Spleen (tissue), 11 donors: Measurements from ENCODE around the gene CNPY4. TPM values are rescaled to one million over a fixed set of nuclear protein-coding genes. Genes with fewer than 3 reads are reported as not detected.
A peak's percentile ranks its signal among the peaks of the same experiment; 100 is the strongest.
"Not testable (repeated sequence)": the region's sequence is repeated elsewhere in the genome, so short reads cannot be mapped to it uniquely, and the experiment has no call there.

ENCODE experiments used
- DNase-seq: peaks from one replicate; pipeline ENCODE4 v3.0.0-alpha.2; 2020
- H3K27ac ChIP-seq, 8 donors: fragments of 200-600 bp; sonication (generic) in 7 of 8; 1 replicate in 4 of 8; 2 replicates in 4 of 8; pipeline versions ENCODE4 v1.5.0 to v1.8.0; 2016 to 2021; ENCODE audit warnings: inconsistent platforms in 4 of 8, mild to moderate bottlenecking in 4 of 8, moderate library complexity in 1 of 8
- H3K27me3 ChIP-seq, 7 donors: fragments of 200-600 bp; sonication (generic) in 6 of 7; replicated peaks in 1 of 7; 1 replicate in 4 of 7; 2 replicates in 3 of 7; pipeline versions ENCODE4 v1.5.0 to v1.8.0; 2016 to 2021; ENCODE audit warnings: inconsistent platforms in 3 of 7, mild to moderate bottlenecking in 1 of 7
- H3K36me3 ChIP-seq, 6 donors: fragments of 200-600 bp; sonication (generic) in 5 of 6; 1 replicate in 4 of 6; 2 replicates in 2 of 6; pipeline versions ENCODE4 v1.5.0 to v1.8.0; 2016 to 2021; ENCODE audit warnings: inconsistent platforms in 2 of 6
- H3K4me1 ChIP-seq, 6 donors: fragments of 200-600 bp; sonication (generic) in 5 of 6; 1 replicate in 3 of 6; 2 replicates in 3 of 6; pipeline versions ENCODE4 v1.5.0 to v1.8.0; 2016 to 2021; ENCODE audit warnings: inconsistent platforms in 3 of 6
- H3K4me3 ChIP-seq, 8 donors: fragments of 200-600 bp; sonication (generic) in 7 of 8; 1 replicate in 4 of 8; 2 replicates in 4 of 8; pipeline versions ENCODE4 v1.5.0 to v1.8.0; 2016 to 2021; ENCODE audit warnings: inconsistent platforms in 4 of 8, mild to moderate bottlenecking in 4 of 8, moderate library complexity in 2 of 8
- H3K9me3 ChIP-seq, 8 donors: fragments of 200-600 bp; sonication (generic) in 7 of 8; 1 replicate in 4 of 8; 2 replicates in 4 of 8; pipeline versions ENCODE4 v1.5.0 to v1.8.0; 2016 to 2021; ENCODE audit warnings: inconsistent platforms in 4 of 8
- CTCF ChIP-seq, 11 experiments: fragments of 200-600 bp in 7 of 11; fragments of 450-650 bp in 4 of 11; sonication (generic) in 4 of 11; IDR thresholded peaks in 8 of 11; conservative IDR thresholded peaks in 3 of 11; 1 replicate in 7 of 11; 2 replicates in 4 of 11; pipeline versions ENCODE4 v1.4.0 to v1.8.0; 2016 to 2021; ENCODE audit warnings: antibody characterized with exemption in 11 of 11, inconsistent platforms in 4 of 11, mild to moderate bottlenecking in 1 of 11
- POLR2A ChIP-seq, 3 donors: fragments of 450-650 bp; IDR thresholded peaks; one replicate each; pipeline ENCODE4 v1.5.1; 2017; ENCODE audit warnings: antibody characterized with exemption in 3 of 3, mild to moderate bottlenecking in 1 of 3
- POLR2AphosphoS5 ChIP-seq, 3 donors: sonication (generic); formaldehyde crosslinking; IDR thresholded peaks; one replicate each; pipeline ENCODE4 v1.5.1; 2017; ENCODE audit warnings: antibody characterized with exemption in 3 of 3
- WGBS, 5 donors: extraction: QIAGEN DNeasy Blood & Tissue Kit in 3 of 5; methylation state at CpG; one replicate each; pipeline versions ENCODE4 v1.1.5 to v1.1.7; 2013 to 2018; 5-methylcytosine and 5-hydroxymethylcytosine counted together
- intact Hi-C: fragments of 100-400 bp; cut with DNase I; formaldehyde crosslinking; loops from one replicate; pipeline ENCODE4 v1.15.0; 2023; ENCODE audit warnings: low total_unique reads
- polyA plus RNA-seq, 3 donors: library from polyadenylated mRNA; stranded (reverse); fragments of 200-250 nt; gene quantifications; one replicate each; pipeline ENCODE4 v1.2.1, GENCODE V29; 2013
- total RNA-seq, 7 donors: library from RNA; depleted of rRNA in 3 of 7; stranded (reverse); fragments of >200 nt in 3 of 7; fragmentation: NEBNext Ultra II Directional in 4 of 7; extraction: Animal tissue kit (Norgen Biotek cat#: 25700) in 4 of 7; gene quantifications; one replicate each; pipeline versions ENCODE4 v1.1.0 to v1.2.1, GENCODE V29; 2016 to 2021
- donor health status: healthy with polysubstance abuse.
- donor health status: DM: no; HTN: no; CAD: no; lungs with moderate emphysema.
- donor health status: DM: no; HTN: no; CAD: no.
- donor health status: Bipolar disorder and iron deficiency.
- donor health status: healthy.
- donor health status: DM: no; HTN: no; CAD: no.
- donor health status: DM: yes; HTN: yes; CAD: no.

The CNPY4 gene
- total and polyA plus RNA-seq, 10 donors, result 9.7 to 19.7 (median 13.8) TPM

- H3K36me3 ChIP-seq, result no peaks in the 10 kb centered on the region
- H3K9me3 ChIP-seq, result no peaks in the 10 kb centered on the region
- intact Hi-C loops, result loop anchor here (10.0 kb wide), 2 partner anchors 87 to 207 kb away; no protein-coding TSS in a partner anchor
- DNase-seq, result peak; percentile 23
- H3K27ac ChIP-seq, result peak overlapping the region in 2 of 8 donors; percentile 22
- no peaks in the 10 kb centered on the region for H3K27me3 ChIP-seq
- 70 to 72% (median 71%) methylated on average over 13 of the region's 13 CpGs for WGBS, 5 donors
- peaks cover 0 to 27% (median 12%) of the 10 kb centered on the region in 6 donors for H3K4me1 ChIP-seq
- no peak overlapping the region for H3K4me3 ChIP-seq
- TF ChIP-seq CTCF (IDR thresholded peaks at IDR 0.05 in 8 of 11, conservative IDR thresholded peaks at IDR 0.05 in 3 of 11) (no peak), POLR2AphosphoS5 (IDR thresholded peaks at IDR 0.05) (no peak), POLR2A (IDR thresholded peaks at IDR 0.05) (no peak)
Observed at GRCh38 chr7:100137851-100138760, 18.7 kb downstream of the CNPY4 start.

- intact Hi-C loops, result no loop called here
- 41 to 54% (median 49%) methylated on average over 3 of the region's 3 CpGs for WGBS, 5 donors
Observed at GRCh38 chr7:100141555-100141949, 22.1 kb downstream of the CNPY4 start.

GRCh38 chr7:100142461-100142860 is 23.0 kb downstream of the CNPY4 start:
- WGBS, 5 donors, result 90 to 99% (median 94%) methylated on average over 3 of the region's 3 CpGs
- Histone ChIP-seq H3K27ac (peak overlapping the region in 2 of 8 donors; percentile 64 to 79), H3K9me3 (no peaks in the 10 kb centered on the region), H3K4me1 (peaks cover 0 to 30% (median 12%) of the 10 kb centered on the region in 6 donors), H3K4me3 (no peak overlapping the region), H3K27me3 (no peaks in the 10 kb centered on the region), H3K36me3 (no peaks in the 10 kb centered on the region)
- intact Hi-C loops, result no loop called here
- no peak for DNase-seq
- TF ChIP-seq POLR2A (IDR thresholded peaks at IDR 0.05), result no peak

More at GRCh38 chr7:100141555-100141949, 22.1 kb downstream of the CNPY4 start:
- Histone ChIP-seq H3K27me3 (no peaks in the 10 kb centered on the region), H3K4me3 (peak overlapping the region in 1 of 8 donors; percentile 11), H3K27ac (peak overlapping the region in 4 of 8 donors; percentile 36 to 79 (median 56)), H3K9me3 (no peaks in the 10 kb centered on the region), H3K4me1 (peaks cover 0 to 30% (median 12%) of the 10 kb centered on the region in 6 donors), H3K36me3 (no peaks in the 10 kb centered on the region)
- no peak for TF ChIP-seq POLR2A (IDR thresholded peaks at IDR 0.05)
- TF ChIP-seq POLR2AphosphoS5 (IDR thresholded peaks at IDR 0.05), result no peak
- no peak for TF ChIP-seq CTCF (IDR thresholded peaks at IDR 0.05 in 8 of 11, conservative IDR thresholded peaks at IDR 0.05 in 3 of 11)
- DNase-seq, result no peak

GRCh38 chr7:100146350-100146749 is 26.9 kb downstream of the CNPY4 start:
- H3K27ac ChIP-seq, H3K9me3 ChIP-seq, H3K27me3 ChIP-seq, H3K4me3 ChIP-seq, DNase-seq, intact Hi-C loops: not testable (repeated sequence)
- 78 to 92% (median 87%) methylated on average over 4 of the region's 4 CpGs for WGBS, 5 donors
- H3K36me3 ChIP-seq, result peaks cover 0 to 11% (median 2%) of the 10 kb centered on the region in 6 donors
- H3K4me1 ChIP-seq, result peaks cover 15 to 46% (median 34%) of the 10 kb centered on the region in 6 donors

GRCh38 chr7:100147278-100147677 is 27.8 kb downstream of the CNPY4 start:
- 93 to 98% (median 98%) methylated on average over 2 of the region's 2 CpGs for WGBS, 5 donors

More at GRCh38 chr7:100147278-100147677, 27.8 kb downstream of the CNPY4 start:
- no peaks in the 10 kb centered on the region for H3K9me3 ChIP-seq
- H3K36me3 ChIP-seq, result peaks cover 0 to 20% (median 2%) of the 10 kb centered on the region in 6 donors
- H3K4me3 ChIP-seq, result no peak overlapping the region
- TF ChIP-seq POLR2AphosphoS5 (IDR thresholded peaks at IDR 0.05) (no peak), POLR2A (IDR thresholded peaks at IDR 0.05) (no peak), CTCF (IDR thresholded peaks at IDR 0.05 in 8 of 11, conservative IDR thresholded peaks at IDR 0.05 in 3 of 11) (no peak)
- H3K4me1 ChIP-seq, result peaks cover 23 to 46% (median 38%) of the 10 kb centered on the region in 6 donors
- H3K27ac ChIP-seq, result peak overlapping the region in 1 of 8 donors; percentile 97
- intact Hi-C loops, result no loop called here
- DNase-seq, result no peak
- no peaks in the 10 kb centered on the region for H3K27me3 ChIP-seq
